UCSD-AML1 (cell line): ENCODE results near the gene ARRDC5.
"Not testable (repeated sequence)": the region's sequence is repeated elsewhere in the genome, so short reads cannot be mapped to it uniquely, and the experiment has no call there.

Experiments
- DNase-seq: peaks from one replicate; lab custom pipeline; 2025; ENCODE audit not compliant: unreplicated experiment; lab: John Stamatoyannopoulos, UW

ARRDC5 gene

DNA sequence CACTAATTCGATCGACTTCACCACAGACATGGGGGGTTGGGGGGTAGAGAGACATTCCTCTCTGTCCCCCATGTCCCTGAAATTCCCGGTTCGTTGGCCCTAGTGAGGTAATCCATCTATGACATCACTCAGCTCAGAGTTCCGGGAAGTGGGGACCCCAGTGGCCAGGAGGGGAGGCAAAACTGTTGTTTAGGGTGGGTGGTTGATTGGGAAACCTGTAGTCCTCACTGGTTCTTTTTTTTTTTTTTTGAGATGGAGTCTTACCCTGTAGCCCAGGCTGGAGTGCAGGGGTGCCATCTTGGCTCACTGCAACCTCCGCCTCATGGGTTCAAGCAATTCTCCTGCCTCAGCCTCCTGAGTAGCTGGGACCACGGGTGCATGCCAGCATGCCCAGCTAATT, at the start of gene ARRDC5:
Gene ARRDC5, minus strand, starts transcription at position 101 of the 400 bp plus-strand sequence. Its CDS starts 71 bp downstream, at position 30.
- no peak for DNase-seq

DNA sequence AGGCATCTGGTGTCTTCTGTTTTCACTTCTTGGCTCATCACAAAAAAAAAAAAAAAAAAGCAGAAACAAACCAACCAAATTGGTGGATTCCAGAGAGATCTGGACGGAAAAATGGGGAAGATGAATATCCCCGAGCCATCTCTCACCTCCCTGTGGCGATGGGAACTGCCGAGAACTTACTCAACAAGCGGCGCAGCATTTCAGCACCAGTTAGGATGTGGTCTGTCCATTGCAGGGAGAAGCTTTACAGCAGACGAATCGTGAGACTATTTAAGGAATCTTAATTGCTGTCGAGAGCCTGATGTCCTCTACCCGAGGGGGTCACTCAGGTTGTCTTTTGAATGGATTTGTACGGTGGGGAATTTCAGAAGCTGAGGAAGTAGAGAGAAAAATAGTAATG, 49.0 kb upstream of the ARRDC5 start:
- DNase-seq: no peak

DNA sequence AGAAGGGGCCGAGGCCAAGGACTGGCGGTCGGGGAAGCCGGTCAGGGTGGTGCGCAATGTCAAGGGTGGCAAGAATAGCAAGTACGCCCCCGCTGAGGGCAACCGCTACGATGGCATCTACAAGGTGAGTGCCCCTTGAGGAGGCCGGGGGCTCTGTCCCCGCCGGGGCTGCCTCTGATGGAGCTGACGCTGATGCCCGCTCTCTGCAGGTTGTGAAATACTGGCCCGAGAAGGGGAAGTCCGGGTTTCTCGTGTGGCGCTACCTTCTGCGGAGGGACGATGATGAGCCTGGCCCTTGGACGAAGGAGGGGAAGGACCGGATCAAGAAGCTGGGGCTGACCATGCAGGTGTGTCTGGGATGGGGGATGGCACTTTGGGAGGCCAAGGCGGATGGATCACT, 48.0 kb upstream of the ARRDC5 start:
- DNase-seq: not testable (repeated sequence)

DNA sequence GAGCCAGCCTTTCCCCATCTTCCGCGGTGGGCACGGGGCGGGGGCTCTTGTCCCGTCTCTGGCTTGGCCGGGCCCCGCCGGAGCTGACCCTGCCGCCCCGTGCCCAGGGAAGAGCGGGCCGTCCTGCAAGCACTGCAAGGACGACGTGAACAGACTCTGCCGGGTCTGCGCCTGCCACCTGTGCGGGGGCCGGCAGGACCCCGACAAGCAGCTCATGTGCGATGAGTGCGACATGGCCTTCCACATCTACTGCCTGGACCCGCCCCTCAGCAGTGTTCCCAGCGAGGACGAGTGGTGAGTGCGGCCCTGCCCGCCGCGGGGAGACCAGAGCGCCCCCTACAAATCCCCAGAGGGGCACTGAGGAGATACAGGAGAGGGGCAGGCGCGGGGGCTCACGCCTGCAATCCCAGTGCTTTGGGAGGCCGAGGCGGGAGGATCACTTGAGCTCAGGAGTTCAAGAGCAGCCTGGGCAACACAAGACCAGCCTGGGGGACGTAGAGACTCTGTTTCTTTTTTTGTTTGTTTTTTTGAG, 39.0 kb upstream of the ARRDC5 start:
- not testable (repeated sequence) for DNase-seq

DNA sequence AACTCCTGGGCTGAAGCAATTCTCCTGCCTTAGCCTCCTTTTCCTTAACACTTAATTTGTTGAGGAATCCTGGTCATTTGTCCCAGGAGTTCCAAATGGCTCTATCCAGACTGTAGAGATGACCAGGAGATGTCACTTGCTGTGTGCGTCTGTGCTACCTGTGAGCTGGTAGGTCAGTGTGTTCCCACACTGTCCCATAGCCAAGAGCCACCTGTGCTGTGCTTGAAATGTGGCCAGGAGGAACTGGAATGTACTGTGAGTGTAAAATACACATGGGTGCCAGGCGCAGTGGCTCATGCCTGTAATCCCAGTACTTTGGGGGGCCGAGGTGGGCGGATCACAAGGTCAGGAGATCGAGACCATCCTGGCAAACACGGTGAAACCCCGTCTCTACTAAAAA, 36.8 kb upstream of the ARRDC5 start:
- no peak for DNase-seq

DNA sequence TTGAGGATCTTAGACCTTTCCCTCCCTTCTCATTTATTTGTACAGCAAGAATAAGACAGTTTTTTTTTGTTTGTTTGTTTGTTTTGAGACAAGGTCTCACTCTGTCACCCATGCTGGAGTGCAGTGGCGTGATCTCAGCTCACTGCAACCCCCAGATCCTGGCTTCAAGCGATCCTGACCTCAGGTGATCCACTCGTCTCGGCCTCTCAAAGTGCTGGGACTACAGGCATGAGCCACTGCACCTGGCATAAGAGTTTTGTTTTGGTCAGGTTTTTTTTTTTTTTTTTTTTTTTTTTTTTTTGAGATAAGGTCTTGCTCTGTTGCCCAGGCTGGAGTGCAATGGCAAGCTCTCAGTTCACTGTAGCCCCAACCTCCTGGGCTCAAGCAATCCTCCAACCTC, 35.8 kb upstream of the ARRDC5 start:
- not testable (repeated sequence) for DNase-seq

DNA sequence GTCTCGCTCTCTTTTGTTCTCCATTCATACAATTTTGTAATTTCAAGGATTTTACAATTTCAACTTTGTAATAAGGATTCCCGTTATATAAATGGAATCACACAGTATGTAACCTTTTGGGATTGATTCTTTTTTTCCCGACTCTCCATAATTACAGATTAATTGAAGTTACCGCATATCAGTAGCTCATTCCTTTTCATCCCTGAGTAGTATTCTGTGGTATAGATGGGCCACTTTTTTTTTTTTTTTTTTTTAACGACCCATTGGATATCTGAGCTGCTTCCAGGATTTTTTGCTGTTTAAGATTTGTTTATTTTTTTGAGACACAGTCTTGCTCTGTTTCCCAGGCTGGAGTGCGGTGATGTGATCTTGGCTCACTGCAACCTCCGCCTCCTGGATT, 34.4 kb upstream of the ARRDC5 start:
- no peak for DNase-seq

DNA sequence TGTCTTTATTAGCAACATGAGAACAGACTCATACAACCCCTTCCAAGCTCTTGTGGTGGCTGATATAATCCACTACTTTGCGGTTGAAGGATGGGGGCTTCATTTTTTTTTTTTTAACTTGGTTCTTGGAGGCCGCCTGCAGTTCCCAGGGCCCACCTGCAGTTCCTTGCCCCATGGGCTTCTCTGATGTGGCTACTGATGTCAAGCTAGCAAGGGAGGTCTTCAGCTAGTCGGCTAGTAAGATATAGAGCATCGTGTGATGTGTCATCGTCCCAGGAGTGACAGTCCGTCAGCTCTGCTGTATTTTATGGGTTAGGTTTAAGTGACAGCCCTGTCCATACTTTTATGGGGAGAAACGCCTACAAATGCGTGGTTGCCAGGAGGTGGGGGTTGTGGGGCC, 32.7 kb upstream of the ARRDC5 start:
- DNase-seq: no peak

DNA sequence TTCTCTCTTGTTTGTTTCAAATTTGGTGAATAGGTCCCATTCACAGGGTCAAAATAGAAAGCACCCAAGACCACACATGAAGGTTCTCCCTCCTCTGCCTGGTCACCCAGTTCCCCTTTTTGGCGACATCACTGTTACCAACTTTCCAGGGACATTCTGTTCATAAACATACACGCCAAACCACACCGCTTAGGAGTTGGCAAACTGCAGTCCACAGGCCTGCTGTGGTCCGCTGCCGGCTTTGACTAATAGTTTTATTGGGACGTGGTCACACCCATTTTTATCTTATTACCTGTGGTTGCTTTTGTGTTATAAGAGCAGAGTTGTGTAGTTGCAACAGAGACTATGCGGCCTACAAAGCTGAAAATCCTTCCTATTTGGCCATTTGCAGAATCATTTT, 30.8 kb upstream of the ARRDC5 start:
- DNase-seq: no peak

DNA sequence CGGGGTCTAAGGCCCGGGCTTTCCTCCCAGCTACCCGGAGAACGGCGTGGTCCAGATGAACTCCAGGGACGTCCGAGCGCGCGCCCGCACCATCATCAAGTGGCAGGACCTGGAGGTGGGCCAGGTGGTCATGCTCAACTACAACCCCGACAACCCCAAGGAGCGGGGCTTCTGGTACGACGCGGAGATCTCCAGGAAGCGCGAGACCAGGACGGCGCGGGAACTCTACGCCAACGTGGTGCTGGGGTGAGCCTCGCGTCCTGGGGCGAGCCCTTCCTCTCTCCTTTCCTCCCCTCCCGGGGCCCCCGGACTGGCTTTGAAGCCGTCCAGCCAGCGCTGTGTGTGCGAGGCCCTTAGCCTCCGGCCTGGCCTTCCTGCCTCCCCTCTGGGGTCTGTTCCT, 30.0 kb upstream of the ARRDC5 start:
- DNase-seq: no peak

DNA sequence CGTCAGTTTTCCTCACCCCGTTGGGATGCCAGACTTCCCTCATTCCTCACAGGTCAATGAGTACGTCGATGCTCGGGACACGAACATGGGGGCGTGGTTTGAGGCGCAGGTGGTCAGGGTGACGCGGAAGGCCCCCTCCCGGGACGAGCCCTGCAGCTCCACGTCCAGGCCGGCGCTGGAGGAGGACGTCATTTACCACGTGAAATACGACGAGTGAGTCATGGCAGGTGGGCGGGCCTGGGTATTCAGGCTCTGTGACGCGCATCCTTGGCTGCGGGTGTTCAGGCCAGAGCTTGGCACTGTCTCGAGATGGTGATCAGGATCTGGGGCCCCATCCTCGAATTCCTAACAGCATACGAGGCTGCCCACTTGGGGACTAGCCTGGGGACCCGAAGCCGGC, 28.0 kb upstream of the ARRDC5 start:
- no peak for DNase-seq

DNA sequence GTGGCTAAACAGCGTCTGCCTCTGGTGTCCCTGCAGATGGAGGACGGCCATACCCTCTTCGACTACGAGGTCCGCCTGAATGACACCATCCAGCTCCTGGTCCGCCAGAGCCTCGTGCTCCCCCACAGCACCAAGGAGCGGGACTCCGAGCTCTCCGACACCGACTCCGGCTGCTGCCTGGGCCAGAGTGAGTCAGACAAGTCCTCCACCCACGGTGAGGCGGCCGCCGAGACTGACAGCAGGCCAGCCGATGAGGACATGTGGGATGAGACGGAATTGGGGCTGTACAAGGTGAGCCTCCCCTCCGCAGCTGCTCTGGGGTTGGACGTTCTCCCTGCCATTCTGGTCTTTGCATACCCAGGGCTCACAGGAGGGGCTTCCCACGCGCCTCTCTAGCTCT, 26.5 kb upstream of the ARRDC5 start:
- DNase-seq: no peak

DNA sequence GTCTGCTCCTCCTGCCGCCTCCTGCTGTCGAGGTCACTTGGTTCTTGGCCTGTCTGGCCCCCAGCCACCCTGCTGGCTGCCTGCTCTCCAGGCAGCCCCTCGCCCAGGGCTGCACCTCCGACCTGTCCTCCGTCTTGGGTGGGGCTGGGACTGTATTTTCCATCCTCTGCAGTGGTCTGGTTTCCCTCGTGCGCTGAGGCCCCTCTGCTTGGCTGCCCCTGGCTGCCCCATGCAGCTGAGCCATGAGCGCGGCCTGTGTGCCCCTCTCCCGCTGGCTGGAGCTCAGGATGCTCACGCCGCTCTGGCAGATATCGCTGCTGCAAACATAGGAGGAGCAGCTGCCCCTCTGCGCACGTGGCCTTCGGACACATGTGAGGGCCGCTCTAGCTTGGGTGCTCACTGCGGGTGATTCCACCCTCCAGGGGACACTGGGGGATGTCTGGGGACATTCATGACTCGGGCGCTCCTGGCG, 20.6 kb upstream of the ARRDC5 start:
- no peak for DNase-seq

DNA sequence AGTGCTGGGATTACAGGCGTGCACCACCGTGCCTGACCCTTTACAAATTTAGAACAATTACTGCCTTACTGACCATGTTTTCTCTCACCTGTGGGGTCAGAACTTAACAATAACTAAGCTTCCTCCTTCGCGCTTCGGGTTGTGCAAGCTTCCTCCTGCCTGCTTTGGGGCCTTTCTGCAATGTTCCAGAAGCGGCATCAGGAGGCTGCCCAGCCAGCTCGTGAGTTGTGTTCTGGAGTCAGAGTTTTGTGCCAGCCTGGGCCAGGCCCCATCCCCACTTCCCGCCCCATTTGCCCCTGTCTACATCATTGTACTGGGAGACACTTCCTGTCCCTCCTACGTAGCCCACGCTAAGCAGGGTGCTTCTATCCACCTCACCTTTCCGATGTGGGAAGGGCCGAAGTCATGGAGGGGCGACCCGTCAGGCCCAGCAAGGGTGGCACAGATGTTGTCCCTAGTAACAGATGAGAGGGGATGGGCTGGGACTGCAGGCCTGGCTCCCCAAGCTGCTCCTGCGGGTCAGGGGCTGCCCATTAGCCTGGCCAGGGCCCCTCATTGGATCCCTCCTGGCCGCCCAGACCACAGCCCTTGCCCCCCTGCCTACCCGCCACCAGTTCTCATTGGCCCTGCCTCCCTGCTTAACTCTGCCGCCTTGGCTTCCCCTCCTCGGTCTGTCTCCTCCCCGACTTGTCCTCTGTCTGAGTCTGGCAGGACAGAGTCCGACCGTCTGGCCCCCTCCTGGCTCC, 20.0 kb upstream of the ARRDC5 start:
- peak; percentile 22 for DNase-seq

DNA sequence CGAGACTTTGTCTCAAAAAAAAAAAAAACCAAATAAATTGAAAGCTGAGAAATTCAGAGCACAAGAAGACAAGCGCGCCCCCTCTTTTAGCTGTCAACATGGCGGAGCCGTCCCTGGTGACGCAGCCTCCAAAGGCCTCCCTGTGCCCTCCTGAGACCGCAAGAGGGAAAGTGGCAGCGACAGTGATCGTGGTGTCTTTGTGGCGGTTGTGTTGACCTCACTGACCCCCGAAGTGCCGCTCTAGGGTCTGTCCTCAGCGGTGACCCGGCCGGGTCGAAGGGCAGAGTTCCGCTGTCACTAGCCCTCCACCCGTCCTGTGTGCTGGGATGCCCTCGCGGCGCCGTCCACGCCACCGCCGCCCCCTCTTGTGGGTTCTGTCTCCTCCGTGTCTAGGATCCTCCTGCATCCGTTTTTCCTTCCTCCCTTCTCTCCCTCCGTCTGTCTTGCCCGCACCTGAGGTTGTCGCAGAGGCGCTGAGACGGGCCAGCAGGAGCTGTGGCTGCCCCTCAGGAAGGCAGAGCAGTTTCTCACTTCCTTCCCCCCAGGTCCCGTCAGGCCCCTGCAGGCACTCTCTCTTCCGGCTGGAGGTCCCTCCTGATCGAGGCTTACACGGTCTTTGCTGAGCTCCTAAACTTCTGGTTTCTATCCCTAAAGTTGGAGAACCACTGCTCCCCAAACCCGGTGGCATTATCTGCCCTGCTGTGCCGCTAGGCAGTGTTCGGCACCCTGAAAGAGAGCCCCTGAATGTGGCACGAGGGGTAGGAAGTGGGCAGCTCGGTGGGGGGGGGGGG, 13.8 kb upstream of the ARRDC5 start:
- peak; percentile 84 for DNase-seq

DNA sequence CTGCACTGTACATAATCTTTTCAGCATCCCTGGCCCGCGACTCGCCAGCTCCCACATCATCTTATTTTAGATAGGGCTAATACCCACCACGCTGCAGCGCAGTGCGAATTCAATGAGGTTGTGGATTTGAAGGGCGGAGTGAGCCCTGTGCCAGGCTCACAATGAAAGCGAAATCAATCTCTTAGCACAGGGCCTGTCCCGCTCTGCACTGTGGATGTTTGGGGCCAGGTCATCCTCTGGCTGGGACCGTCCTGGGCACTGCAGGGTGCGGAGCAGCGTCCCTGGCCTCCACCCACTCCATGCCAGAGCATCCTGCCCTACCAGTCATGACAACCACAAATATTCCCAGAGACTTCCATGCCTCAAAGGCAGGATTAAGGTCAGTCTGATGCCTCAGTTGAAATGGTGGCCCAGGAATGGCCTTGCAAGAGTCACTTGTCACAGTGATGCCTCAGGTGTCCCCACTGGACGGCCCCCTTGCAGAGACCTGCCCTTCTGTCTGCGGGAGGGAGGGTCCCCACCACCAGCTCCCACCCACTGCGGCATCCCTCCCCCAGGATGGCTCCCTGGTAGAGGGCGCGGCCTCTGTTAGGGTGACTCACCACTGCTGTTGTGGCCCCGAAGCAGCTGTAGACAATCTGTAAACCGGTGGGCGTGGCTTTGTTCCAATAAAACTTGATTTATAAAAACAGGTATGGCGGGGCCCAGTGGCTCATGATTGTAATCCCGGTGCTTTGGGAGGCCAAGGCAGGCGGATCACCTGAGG, 12.2 kb upstream of the ARRDC5 start:
- no peak for DNase-seq

DNA sequence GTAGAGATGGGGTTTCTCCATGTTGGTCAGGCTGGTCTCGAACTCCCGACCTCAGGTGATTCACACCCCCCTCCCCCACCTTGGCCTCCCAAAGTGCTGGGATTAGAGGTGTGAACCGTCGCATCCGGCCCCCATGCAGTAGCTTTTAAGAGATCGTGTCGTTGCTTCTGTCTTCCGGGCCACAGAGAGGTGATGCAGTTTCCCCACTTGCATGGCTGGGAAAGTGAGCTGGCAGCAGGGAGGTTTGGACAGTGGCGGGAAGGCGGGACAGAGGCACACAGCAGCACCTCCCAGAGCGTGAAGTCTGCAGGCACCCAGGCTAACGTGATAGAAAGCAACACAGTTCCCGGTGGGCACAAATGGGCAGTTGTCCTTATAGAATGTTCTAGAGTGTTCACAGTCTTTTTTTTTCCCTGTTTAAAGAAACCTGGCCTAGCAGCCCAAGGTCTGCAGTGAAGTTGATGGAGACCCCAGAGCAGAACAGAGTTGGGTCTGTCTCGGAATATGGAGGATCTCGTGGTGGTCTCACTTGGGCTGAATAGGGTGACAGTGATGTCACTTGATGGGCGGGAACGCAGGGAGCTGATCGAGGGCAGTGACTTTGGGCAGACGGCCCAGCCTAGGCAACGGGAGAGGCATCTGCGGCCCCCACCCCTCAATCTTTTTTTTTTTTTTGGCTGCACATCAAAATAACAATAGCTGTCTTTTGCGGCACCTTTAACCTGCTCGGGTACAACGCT, 11.5 kb upstream of the ARRDC5 start:
- no peak for DNase-seq

DNA sequence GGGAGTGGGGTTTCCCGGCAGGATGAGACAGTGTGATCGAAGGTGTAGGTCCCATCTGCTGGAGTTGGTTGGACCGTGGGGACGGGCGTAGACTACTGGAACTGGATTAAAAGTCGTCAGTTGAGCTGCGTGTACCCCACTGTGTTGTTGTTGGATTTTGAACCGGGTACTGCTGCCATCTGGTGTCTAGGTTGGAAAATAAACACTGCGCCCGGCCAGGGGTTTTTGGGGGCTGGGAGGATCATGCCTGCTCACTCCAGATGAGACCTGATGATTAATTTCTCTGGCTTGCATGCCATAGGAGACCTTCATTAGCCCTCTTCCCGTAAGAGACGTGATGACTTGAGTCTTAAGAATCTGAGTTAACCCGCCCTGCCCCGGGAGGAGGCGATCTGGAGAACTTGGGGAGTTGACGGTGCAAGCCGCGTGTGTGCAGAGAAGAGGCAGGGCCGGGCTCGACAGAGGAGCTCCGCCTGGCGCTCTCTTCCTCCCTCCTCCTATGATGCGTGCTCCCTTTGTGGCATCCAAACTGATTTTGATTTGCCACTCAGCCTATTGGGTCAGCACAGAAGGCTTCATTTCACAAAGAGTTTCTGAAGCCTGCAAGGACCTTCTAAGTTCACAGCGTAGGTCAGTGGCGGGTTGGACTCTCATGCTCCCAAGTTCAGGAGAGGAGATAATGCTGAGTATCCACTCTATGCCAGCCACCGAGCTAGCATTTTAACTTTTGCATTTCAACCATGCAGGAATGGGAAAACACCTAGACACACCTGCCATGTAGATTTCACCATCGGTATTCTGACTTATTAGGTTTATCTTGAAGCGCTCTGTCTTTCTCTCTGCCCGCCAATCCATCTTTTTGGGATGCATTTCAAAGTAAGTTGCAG, 9.3 kb upstream of the ARRDC5 start:
- DNase-seq: peak; percentile 57

DNA sequence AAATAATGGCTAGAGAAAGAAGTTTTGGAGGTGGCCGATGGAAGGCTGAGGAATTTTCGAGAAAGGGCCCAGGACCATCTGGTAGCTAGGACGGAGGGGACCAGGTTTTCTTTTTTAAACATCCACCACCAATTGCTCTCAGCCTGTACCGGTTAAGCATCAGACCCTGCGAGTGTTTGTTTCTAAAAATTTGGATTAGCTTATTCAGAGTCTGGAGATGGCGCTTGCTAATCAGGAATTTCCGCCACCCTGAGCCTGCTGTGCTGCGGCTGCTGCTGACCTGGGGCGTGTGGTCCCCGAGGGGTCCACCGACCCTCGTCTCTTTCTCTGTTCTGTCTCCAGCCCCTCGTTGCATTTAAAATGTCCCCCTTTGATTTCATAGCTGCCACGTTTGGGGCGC, 8.6 kb upstream of the ARRDC5 start:
- DNase-seq: no peak
